GM23338 (cell line): ENCODE results near the gene ZSWIM9. TPM values are rescaled to one million over a fixed set of nuclear protein-coding genes. Genes with fewer than 3 reads are reported as not detected.

Experiments used
- ATAC-seq: fragments of 200-7000 bp; cut with Tn5 transposase; 3 replicates; pipeline ENCODE4 v1.9.1; 2020
- DNase-seq: peaks from one replicate; pipeline ENCODE4 v3.0.0-alpha.2; 2015; ENCODE audit warnings: low spot score
- H2AFZ ChIP-seq: fragments of 200-600 bp; sonication (generic); 2 replicates; pipeline ENCODE4 v1.8.0; 2016; ENCODE audit warnings: antibody characterized with exemption, mild to moderate bottlenecking, moderate library complexity
- H3F3A ChIP-seq: fragments of 200-600 bp; sonication (generic); replicated peaks from 2 replicates; pipeline ENCODE4 v1.8.0; 2017; ENCODE audit warnings: antibody characterized with exemption, mixed run types, low read depth
- H3K27ac ChIP-seq: fragments of 200-600 bp; sonication (generic); 2 replicates; pipeline ENCODE4 v1.6.1; 2016; ENCODE audit warnings: low read depth
- H3K27me3 ChIP-seq: fragments of 200-600 bp; sonication (generic); 2 replicates; pipeline ENCODE4 v1.8.0; 2016; ENCODE audit warnings: mild to moderate bottlenecking, mixed run types, moderate library complexity; ENCODE audit not compliant: insufficient read depth
- H3K36me3 ChIP-seq: fragments of 200-600 bp; sonication (generic); 2 replicates; pipeline ENCODE4 v1.8.0; 2016; ENCODE audit warnings: mild to moderate bottlenecking; ENCODE audit not compliant: insufficient read depth
- H3K4me1 ChIP-seq: fragments of 200-600 bp; sonication (generic); 2 replicates; pipeline ENCODE4 v1.8.0; 2016; ENCODE audit warnings: mild to moderate bottlenecking, moderate library complexity; ENCODE audit not compliant: insufficient read depth
- H3K4me2 ChIP-seq: fragments of 200-600 bp; sonication (generic); 2 replicates; pipeline ENCODE4 v1.7.1; 2017; ENCODE audit warnings: mixed run types
- H3K4me3 ChIP-seq: fragments of 200-600 bp; sonication (generic); 2 replicates; pipeline ENCODE4 v1.6.1; 2016; ENCODE audit warnings: mixed run types
- H3K79me2 ChIP-seq: fragments of 200-600 bp; sonication (generic); replicated peaks from 2 replicates; pipeline ENCODE4 v1.8.0; 2017; ENCODE audit warnings: mild to moderate bottlenecking; ENCODE audit not compliant: insufficient read depth
- H3K9me2 ChIP-seq: fragments of 200-600 bp; sonication (generic); 2 replicates; pipeline ENCODE4 v1.8.0; 2017; ENCODE audit not compliant: insufficient read depth
- H4K20me1 ChIP-seq: fragments of 200-600 bp; sonication (generic); replicated peaks from 2 replicates; pipeline ENCODE4 v1.8.0; 2017; ENCODE audit warnings: mild to moderate bottlenecking; ENCODE audit not compliant: insufficient read depth
- H3K27ac Mint-ChIP-seq: 2 replicates; pipeline ENCODE4 v1.8.0; 2020; ENCODE audit warnings: inconsistent platforms, mild to moderate bottlenecking, moderate library complexity, mixed read lengths
- H3K27me3 Mint-ChIP-seq: 3 replicates; pipeline ENCODE4 v1.8.0; 2022; ENCODE audit warnings: low read depth, mild to moderate bottlenecking, moderate library complexity, mixed read lengths, inconsistent platforms; ENCODE audit not compliant: insufficient read depth, poor library complexity
- H3K36me3 Mint-ChIP-seq: 3 replicates; pipeline ENCODE4 v1.8.0; 2021; ENCODE audit warnings: low read depth, mild to moderate bottlenecking, inconsistent platforms, moderate library complexity, mixed read lengths
- H3K4me1 Mint-ChIP-seq: 3 replicates; pipeline ENCODE4 v1.8.0; 2020; ENCODE audit warnings: mild to moderate bottlenecking, inconsistent platforms, mixed read lengths
- H3K4me3 Mint-ChIP-seq: 3 replicates; pipeline ENCODE4 v1.8.0; 2021; ENCODE audit warnings: moderate library complexity, mild to moderate bottlenecking, inconsistent platforms, mixed read lengths
- H3K9me3 Mint-ChIP-seq: 3 replicates; pipeline ENCODE4 v1.8.0; 2020; ENCODE audit warnings: moderate library complexity, mild to moderate bottlenecking, inconsistent platforms, mixed read lengths
- ETS1 ChIP-seq: IDR thresholded peaks from 2 replicates; pipeline ENCODE4 v1.6.1; 2016; ENCODE audit warnings: antibody characterized with exemption
- EZH2phosphoT487 ChIP-seq: fragments of 200-600 bp; sonication (generic); IDR thresholded peaks from one replicate; pipeline ENCODE4 v1.8.1; 2018; ENCODE audit warnings: antibody characterized with exemption; ENCODE audit not compliant: unreplicated experiment
- JUNB ChIP-seq: IDR thresholded peaks from one replicate; pipeline ENCODE4 v1.6.1; 2016; ENCODE audit warnings: antibody characterized with exemption; ENCODE audit not compliant: unreplicated experiment
- POLR2AphosphoS5 ChIP-seq: IDR thresholded peaks from 2 replicates; pipeline ENCODE4 v1.6.1; 2016; ENCODE audit warnings: antibody characterized with exemption, low read depth
- REST ChIP-seq: IDR thresholded peaks from one replicate; pipeline ENCODE4 v1.6.1; 2018; ENCODE audit warnings: antibody characterized with exemption; ENCODE audit not compliant: unreplicated experiment
- STAT1 ChIP-seq: IDR thresholded peaks from one replicate; pipeline ENCODE4 v1.6.1; 2016; ENCODE audit warnings: antibody characterized with exemption; ENCODE audit not compliant: unreplicated experiment
- ZNF331 ChIP-seq: fragments of 250-450 bp; sonication (Bioruptor Pico); IDR thresholded peaks from 2 replicates; pipeline ENCODE4 v1.5.0; 2020; ENCODE audit warnings: low read depth, mild to moderate bottlenecking, moderate library complexity
- polyA plus RNA-seq: library from polyadenylated mRNA; unstranded; fragments of >200 nt; fragmentation: Nextera tagmentation; extraction: Ambion mirVana; gene quantifications from 2 replicates; pipeline ENCODE4 v1.2.1, GENCODE V29; 2016
- total RNA-seq: library from RNA; depleted of rRNA; stranded (reverse); fragments of >200 nt; shearing (Covaris generic); gene quantifications from 2 replicates; pipeline ENCODE4 v1.2.3, GENCODE V29; 2014

The ZSWIM9 gene
- total and polyA plus RNA-seq, 2 experiments from 2014 or later, result 2.9 to 9.1 TPM

- Histone ChIP-seq H3K4me3 (no peak overlapping the region), H3K4me1 (no peaks in the 10 kb centered on the region), H3K27me3 (no peaks in the 10 kb centered on the region), H3F3A (no peaks in the 10 kb centered on the region), H3K79me2 (no peaks in the 10 kb centered on the region), H3K4me2 (no peak overlapping the region), H4K20me1 (no peaks in the 10 kb centered on the region; the same call in 1 of the 2 replicates), H3K36me3 (0 out of 2 replicates have a peak, but pooled peaks cover 15% of the 10 kb centered on the region), H3K9me2 (no peaks in the 10 kb centered on the region), H2AFZ (no peak overlapping the region), H3K27ac (no peak overlapping the region)
- H3K27ac Mint-ChIP-seq, result no peak overlapping the region
- peaks cover 6% of the 10 kb centered on the region for H3K27me3 Mint-ChIP-seq
- H3K36me3 Mint-ChIP-seq, result peaks cover 89% of the 10 kb centered on the region
- no peaks in the 10 kb centered on the region for H3K9me3 Mint-ChIP-seq
- no peak for TF ChIP-seq STAT1
- no peak for TF ChIP-seq POLR2AphosphoS5
- H3K4me3 Mint-ChIP-seq, result no peak overlapping the region
- ATAC-seq, result no peak; the same call in 1 of the 3 replicates
- no peaks in the 10 kb centered on the region for H3K4me1 Mint-ChIP-seq
- no peak for DNase-seq
These were observed 46.4 kb upstream of the ZSWIM9 start for GRCh38 chr19:48123907-48124651.

GRCh38 chr19:48127561-48127960 is 42.9 kb upstream of the ZSWIM9 start:
- no peak overlapping the region for H3K27ac ChIP-seq

GRCh38 chr19:48133094-48133493 is 37.4 kb upstream of the ZSWIM9 start:
- Histone ChIP-seq H2AFZ (no peak overlapping the region), H3K27ac (no peak overlapping the region), H3K4me2 (no peak overlapping the region), H3K4me3 (no peak overlapping the region), H3K79me2 (no peaks in the 10 kb centered on the region), H3K9me2 (no peaks in the 10 kb centered on the region), H4K20me1 (no peaks in the 10 kb centered on the region), H3K4me1 (no peaks in the 10 kb centered on the region), H3F3A (no peaks in the 10 kb centered on the region), H3K36me3 (peaks cover 3% of the 10 kb centered on the region; the same call in 1 of the 2 replicates), H3K27me3 (no peaks in the 10 kb centered on the region)
- DNase-seq, result no peak
- H3K4me3 Mint-ChIP-seq, result no peak overlapping the region
- no peaks in the 10 kb centered on the region for H3K4me1 Mint-ChIP-seq
- ATAC-seq, result no peak
- no peak overlapping the region for H3K27ac Mint-ChIP-seq
- no peaks in the 10 kb centered on the region for H3K9me3 Mint-ChIP-seq
- peaks cover 14% of the 10 kb centered on the region for H3K27me3 Mint-ChIP-seq
- H3K36me3 Mint-ChIP-seq, result peaks cover 54% of the 10 kb centered on the region
- no peak for TF ChIP-seq EZH2phosphoT487
- no peak for TF ChIP-seq STAT1
- TF ChIP-seq ZNF331 (CRISPR knock-in tag), result no peak
- TF ChIP-seq ETS1, result no peak
- no peak for TF ChIP-seq REST
- TF ChIP-seq JUNB, result no peak

More at GRCh38 chr19:48127561-48127960, 42.9 kb upstream of the ZSWIM9 start:
- H3K4me3 ChIP-seq, result no peak overlapping the region
- no peaks in the 10 kb centered on the region for H3K27me3 ChIP-seq
- H3K27ac Mint-ChIP-seq, result no peak overlapping the region
- no peak overlapping the region for H2AFZ ChIP-seq
- no peak for TF ChIP-seq JUNB
- no peak for TF ChIP-seq ETS1
- H3K4me1 Mint-ChIP-seq, result no peaks in the 10 kb centered on the region
- H3K4me1 ChIP-seq, result no peaks in the 10 kb centered on the region
- no peaks in the 10 kb centered on the region for H3K9me2 ChIP-seq
- H4K20me1 ChIP-seq, result no peaks in the 10 kb centered on the region; the same call in 1 of the 2 replicates
- DNase-seq (no peak), ATAC-seq (no peak)
- no peak overlapping the region for H3K4me2 ChIP-seq
- no peak overlapping the region for H3K4me3 Mint-ChIP-seq
- H3K79me2 ChIP-seq, result no peaks in the 10 kb centered on the region
- no peaks in the 10 kb centered on the region for H3F3A ChIP-seq
- peaks cover 4% of the 10 kb centered on the region for H3K27me3 Mint-ChIP-seq
- peaks cover 87% of the 10 kb centered on the region for H3K36me3 Mint-ChIP-seq
- H3K36me3 ChIP-seq, result peaks cover 18% of the 10 kb centered on the region; the same call in 1 of the 2 replicates
- no peaks in the 10 kb centered on the region for H3K9me3 Mint-ChIP-seq
